NOMO-1 treated with DMSO at 0.1 percent for 48 hours (cell line): Measurements from ENCODE around the gene OSBPL2.

Experiments
- DNase-seq: peaks from one replicate; lab custom pipeline; 2025; ENCODE audit not compliant: unreplicated experiment; lab: John Stamatoyannopoulos, UW

Gene OSBPL2

GRCh38 chr20:62234339-62234738 lies 4.0 kb upstream of the OSBPL2 start:
- no peak for DNase-seq

- no peak for DNase-seq
These were observed 3.1 kb upstream of the OSBPL2 start for GRCh38 chr20:62235001-62235776.

GRCh38 chr20:62235777-62236157 lies 2.6 kb upstream of the OSBPL2 start:
- no peak for DNase-seq

- no peak for DNase-seq
These were observed 2.1 kb upstream of the OSBPL2 start for GRCh38 chr20:62236200-62236599.

GRCh38 chr20:62236766-62237513 lies 1.4 kb upstream of the OSBPL2 start:
- DNase-seq: no peak

- DNase-seq: no peak
These were observed 864 bp upstream of the OSBPL2 start for GRCh38 chr20:62237514-62237800.

GRCh38 chr20:62238569-62239277 lies 402 bp downstream of the OSBPL2 start:
- no peak for DNase-seq

- DNase-seq: no peak
These were observed 1.1 kb downstream of the OSBPL2 start for GRCh38 chr20:62239278-62239879.

GRCh38 chr20:62240020-62240685 lies 1.8 kb downstream of the OSBPL2 start:
- no peak for DNase-seq

- DNase-seq: no peak
These were observed 3.2 kb downstream of the OSBPL2 start for GRCh38 chr20:62241506-62241905.

GRCh38 chr20:62242176-62242575 lies 3.9 kb downstream of the OSBPL2 start:
- DNase-seq: no peak

- DNase-seq: no peak
These were observed 4.8 kb downstream of the OSBPL2 start for GRCh38 chr20:62243106-62243505.

- no peak for DNase-seq
These were observed 5.7 kb downstream of the OSBPL2 start for GRCh38 chr20:62243906-62244515.

GRCh38 chr20:62244644-62245108 lies 6.4 kb downstream of the OSBPL2 start:
- DNase-seq: no peak

- DNase-seq: no peak
These were observed 7.6 kb downstream of the OSBPL2 start for GRCh38 chr20:62245911-62246280.

GRCh38 chr20:62246431-62246830 lies 8.1 kb downstream of the OSBPL2 start:
- no peak for DNase-seq

GRCh38 chr20:62246872-62247652 lies 8.7 kb downstream of the OSBPL2 start:
- DNase-seq: no peak

GRCh38 chr20:62248890-62249560 lies 10.7 kb downstream of the OSBPL2 start:
- DNase-seq: no peak

GRCh38 chr20:62252342-62252966 lies 14.1 kb downstream of the OSBPL2 start:
- DNase-seq: no peak
